GM19328 (cell line): ENCODE measurements around the gene TMEM240.
"Not testable (repeated sequence)": the region's sequence is repeated elsewhere in the genome, so short reads cannot be mapped to it uniquely, and the experiment has no call there.

Experiments used
- ATAC-seq: cut with Tn5 transposase; IDR thresholded peaks from one replicate; pipeline ENCODE4 v1.9.1; 2021; ENCODE audit warnings: mild to moderate bottlenecking, moderate library complexity; ENCODE audit not compliant: unreplicated experiment

The TMEM240 gene

DNA sequence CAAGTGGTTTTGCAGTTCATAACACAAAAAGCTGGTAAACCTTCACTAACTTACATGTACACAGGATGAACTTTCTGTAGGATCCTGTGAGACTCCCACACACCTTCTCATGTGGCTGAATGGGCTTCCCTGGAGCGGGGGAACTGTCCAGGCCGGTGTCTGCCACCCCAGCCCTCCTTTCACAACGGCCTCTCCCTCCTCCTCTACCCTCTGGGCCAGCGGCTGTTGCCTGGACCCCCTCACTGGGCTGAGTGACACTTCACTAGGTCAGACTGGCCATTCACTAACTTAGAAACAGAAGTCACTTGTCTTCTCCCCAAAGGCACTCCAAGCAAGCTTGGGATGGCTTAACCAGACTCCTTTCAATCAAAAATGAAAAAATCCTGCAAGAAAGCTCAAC is 18.2 kb upstream of the TMEM240 start:
- no peak for ATAC-seq

GRCh38 chr1:1557688-1558087 is 17.3 kb upstream of the TMEM240 start:
- ATAC-seq, result not testable (repeated sequence)

GRCh38 chr1:1556961-1557360 is 16.5 kb upstream of the TMEM240 start:
- not testable (repeated sequence) for ATAC-seq

DNA sequence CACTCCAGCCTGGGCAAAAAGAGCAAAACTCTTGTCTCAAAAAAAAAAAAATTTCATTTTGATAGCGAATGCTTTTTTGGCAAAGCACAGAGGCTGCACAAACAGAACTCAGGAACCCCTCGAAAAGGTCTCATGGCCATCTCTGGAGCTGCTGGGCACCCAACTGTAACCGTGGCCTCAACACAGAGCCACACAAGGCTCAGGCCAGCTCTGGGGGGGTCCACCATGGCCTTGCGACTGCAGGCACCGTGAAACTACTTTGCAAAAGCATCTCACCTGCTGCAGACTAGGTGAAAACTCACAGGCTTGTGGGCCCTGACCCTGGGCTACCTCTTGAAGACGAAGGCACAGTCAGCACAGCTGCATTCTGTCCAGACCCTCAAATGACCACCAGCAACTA is 16.1 kb upstream of the TMEM240 start:
- ATAC-seq, result no peak

DNA sequence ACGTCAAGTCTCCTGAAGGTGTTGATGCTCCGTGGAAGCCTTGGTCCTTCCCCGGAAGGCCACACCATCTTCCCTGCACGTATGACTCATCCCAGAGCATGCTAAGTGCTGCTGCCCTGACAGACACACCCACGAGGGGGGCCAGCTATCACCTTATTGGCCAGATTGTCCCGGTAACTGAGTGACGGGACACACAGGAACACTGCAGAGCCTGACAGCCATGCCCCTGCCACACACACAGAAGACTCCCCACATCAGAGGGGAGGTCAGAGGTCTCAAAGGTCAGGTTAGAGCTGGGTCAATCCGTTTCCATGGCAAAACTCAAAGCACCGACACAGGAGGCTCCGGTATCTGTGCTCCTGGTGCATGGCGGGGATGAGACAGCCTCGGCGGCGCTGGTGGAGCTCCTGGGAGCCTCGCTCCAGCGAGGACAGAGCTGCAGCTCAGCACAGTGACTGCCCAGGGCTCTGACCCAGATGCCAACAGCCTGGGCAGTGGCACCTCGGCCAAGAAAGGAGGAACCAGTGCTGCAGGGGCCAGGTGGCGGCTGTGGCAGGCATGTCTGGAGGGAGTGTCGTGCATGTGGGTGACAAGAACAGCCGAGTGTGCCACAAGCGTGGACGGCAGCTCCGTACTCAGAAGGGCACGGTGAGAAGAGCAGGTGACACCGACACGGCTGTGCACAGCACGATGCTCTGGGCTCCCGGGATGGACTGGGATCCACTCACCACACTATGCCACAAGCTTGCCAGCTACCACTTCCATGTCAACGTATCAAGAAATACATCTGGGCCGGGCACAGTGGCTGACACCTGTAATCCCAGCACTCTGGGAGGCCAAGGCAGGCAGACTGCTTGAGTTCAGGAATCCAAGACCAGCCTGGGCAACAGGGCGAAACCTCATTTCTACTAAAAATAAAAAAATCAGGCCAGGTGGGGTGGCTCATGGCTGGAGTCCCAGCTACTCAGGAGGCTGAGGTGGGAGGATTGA is 14.8 kb upstream of the TMEM240 start:
- ATAC-seq, result no peak

GRCh38 chr1:1554550-1554925 is 14.1 kb upstream of the TMEM240 start:
- ATAC-seq, result no peak

DNA sequence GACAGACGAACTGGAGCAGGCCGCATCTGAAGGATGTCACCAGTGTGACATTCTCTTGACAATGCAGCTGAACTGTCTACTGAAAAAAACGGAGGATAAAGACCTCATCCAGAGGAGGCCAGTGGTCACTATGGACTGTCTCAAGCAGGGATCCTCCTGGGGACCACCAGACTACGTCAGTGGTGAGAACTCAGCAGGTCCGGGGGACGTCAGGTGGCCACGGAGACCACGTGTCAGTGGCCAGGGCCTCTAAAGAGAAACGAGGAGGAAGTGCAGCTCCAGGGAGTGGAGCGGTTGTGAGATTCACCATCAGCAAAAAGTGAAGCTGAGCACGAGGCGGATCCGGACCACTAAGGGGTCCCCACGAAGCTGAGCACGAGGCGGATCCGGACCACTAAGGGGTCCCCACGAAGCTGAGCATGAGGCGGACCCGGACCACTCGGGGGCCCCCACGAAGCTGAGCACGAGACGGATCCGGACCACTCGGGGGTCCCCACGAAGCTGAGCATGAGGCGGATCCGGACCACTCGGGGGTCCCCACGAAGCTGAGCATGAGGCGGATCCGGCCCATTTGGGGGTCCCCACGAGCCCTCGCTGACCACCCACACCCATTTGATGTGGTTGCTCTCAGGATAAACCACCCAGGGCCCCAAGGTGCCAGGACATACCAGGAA is 13.5 kb upstream of the TMEM240 start:
- ATAC-seq, result no peak

DNA sequence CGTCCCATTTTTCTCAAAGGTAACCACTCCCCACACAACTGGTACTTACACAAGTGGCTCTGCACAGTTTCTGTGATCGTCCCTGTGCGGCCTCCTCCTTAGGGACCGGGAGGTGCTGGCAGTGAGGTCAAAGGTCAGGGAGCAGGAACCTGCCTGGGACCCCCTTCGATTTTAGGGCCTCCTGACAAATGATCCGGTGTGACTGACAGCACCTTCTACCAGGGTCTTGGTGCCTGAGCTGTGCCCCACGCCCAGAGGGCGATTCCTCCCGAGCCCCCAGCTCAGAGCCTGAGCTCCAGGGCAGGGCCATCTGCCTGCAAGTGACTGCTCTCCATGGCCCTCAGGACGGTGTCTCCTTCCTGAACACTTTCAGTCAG is 11.8 kb upstream of the TMEM240 start:
- no peak for ATAC-seq

DNA sequence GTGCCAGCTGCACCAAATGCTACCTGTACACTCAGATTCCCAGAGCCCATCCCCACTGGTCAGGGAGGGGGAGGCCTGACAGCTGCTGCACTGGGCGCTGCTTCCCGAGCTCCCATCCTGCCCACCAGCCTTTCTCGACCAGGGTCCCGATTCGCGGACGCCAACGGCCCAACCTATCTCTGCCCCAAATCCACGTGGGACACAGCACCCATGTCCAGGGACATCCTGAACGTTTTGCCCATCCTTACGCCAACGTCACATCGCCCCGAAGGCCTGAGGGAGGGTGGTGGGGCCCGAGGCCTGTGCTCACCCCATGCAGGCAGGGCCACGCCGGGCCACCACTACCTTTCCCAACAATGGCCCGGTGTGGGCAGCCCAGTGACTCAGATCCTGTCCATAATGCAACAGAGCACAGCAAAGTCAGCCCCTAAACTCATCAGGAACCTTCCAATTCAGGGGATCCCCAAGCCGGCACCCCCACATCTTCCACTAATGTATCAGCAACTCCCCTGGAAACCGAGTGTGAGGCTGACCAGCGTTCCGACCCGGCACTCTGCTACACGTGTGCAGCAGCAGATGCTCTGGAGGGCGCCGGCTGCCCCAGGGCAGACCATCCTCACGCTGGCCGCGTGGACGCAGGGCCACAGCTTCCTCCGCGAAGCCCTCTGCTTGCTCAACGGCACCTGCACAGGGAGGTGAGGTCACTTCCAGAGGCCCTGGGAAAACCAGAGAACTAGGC is 11.3 kb upstream of the TMEM240 start:
- ATAC-seq, result no peak

DNA sequence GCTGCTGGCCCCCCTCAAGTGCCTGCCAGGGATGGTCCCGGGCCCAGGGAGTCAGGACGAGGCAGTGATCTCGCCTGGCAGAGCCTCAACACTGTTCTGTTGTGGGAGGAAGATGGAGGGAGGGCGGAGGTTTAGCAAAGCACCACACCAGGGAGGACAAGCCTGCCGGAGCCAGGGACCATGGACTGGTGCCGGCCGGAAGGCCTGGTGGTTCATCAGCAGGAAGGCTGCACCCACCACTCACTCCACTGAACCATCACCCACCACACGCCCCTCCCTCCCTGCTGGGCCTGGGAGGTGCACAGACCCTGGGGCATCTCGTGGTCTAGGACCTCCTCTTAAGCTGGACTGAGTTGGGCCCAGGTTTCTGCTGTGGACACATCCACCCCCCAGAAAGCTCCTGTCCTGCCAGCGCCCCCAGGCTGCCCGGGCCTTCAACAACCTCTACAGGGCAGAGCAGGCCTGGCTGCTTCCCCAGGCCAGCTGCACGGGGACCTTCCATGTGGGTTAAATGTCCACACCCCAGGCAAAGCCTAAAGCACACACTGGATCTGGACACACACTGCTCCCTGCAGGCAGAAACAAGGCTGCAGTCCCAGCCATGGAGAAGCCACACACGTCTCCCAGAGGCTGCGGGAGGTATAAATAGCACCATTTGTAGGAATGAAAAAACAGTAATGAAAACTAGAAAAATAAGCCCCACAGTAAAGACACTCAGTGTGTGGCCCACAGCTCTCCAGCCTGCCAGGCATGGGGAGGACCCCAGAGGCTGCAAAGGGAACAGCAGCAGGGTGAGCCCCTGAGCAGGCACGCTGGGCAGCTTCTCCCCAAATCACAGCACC is 10.4 kb upstream of the TMEM240 start:
- ATAC-seq, result no peak

DNA sequence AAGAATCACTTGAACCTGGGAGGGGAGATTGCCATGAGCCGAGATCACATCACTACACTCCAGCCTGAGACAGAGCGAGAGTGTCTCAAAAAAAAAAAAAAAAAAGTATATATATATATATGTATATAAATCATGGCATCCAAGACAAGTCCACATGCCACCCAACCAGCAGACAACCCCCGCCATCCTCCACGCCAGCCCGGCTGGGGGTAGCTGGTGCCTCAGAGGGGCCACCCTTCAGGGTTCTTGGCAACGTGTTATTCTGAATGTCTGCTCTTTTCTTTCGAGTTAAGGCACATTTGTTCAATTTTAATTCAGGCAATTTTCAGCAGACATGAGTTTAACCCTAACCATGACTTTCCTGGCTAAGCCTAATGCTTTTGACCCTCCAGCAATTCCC is 9.7 kb upstream of the TMEM240 start:
- no peak for ATAC-seq

- no peak for ATAC-seq
These were observed 8.2 kb upstream of the TMEM240 start for GRCh38 chr1:1548591-1548990.

DNA sequence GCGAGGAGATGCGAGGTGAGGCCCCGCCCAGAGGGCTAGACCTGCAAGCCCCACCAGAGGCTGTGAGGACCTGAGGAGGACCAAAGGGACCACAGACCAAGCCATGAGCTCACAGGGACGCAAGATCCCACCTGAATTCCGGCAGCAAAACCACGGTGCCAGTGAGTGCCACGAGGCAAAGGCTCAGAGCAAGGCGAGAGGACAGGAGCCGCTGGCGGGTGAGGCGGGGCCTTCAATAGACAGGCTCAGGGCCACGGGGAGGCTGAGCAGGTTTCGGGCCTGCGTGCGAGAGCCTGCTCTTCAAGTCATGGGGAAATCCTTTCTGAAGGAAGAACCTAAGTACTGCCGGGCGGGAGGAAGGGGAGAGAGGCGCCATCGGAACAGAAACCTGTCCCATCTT is 7.1 kb upstream of the TMEM240 start:
- no peak for ATAC-seq

DNA sequence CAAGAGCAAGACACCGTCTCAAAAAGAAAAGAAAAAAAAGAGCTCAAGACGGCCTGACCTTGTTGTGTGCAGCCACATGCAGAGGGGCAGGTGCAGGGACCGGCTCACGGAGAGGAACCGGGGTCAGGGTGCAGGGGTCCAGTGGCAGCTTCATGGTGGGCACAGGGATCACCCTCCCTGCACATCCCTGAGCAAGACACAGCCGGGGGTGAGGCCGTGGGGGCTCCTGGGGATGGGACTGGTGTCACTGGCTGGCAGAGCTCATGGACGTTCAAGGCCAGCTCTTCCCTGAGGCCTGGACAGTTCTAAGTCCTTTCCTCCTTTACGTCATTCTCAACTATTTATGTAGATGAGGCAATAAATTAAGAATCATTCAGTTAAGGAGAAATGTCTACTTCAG is 6.6 kb upstream of the TMEM240 start:
- no peak for ATAC-seq

DNA sequence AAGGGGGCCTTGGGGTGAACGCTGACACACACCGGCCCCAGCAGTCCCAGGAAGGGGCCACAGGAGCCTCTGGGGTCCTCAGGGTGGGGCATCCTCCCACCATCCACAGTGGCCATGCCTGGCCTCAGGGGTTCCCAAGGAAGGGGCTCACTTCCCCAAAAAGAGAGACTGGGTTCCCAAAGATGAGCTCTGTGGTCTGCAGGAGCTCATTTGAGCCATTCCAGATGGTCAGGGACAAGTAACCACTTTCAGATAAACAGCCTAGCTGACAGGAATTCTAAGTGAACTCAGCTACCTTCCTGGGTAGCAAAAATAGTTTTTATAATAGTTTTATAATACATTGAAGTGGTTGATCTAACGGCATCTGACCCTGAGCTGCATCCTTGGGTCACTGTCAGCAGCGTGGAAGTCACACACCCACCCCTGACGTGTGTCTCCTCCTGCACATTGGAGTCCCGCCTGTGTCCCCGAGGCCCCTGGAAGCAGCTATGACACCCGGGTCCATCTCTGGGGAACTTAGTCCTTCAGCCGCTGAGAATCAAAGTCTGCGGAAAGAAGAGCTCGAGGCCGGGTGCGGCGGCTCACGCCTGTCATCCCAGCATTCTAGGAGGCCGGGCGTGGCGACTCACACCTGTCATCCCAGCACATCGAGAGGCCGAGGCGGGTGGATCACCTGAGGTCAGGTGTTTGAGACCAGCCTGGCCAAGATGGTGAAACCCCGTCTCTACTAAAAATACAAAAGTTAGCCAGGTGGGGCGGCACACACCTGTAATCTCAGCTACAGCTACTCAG is 5.7 kb upstream of the TMEM240 start:
- ATAC-seq, result no peak

- ATAC-seq, result no peak
These were observed 4.1 kb upstream of the TMEM240 start for GRCh38 chr1:1544544-1544943.

DNA sequence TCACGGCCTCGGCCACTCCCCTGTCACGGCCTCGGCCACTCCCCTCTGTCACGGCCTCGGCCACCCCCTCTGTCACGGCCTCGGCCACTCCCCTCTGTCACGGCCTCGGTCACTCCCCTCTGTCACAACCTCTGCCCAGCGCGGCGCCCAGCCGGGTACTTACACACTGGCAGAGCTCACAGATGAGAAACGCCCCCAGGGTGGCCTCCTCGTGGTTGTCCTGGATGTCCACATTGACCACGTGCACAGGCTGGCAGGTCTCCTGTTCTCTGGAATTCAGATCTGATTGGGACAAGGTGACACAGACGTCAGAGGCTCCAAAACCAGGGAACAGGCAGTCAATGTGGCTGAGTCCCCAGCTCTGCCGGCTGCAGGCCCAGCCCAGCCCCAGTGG is 3.3 kb upstream of the TMEM240 start:
- no peak for ATAC-seq

GRCh38 chr1:1542766-1543705 is 2.6 kb upstream of the TMEM240 start:
- ATAC-seq, result no peak
